Retinal pigment epithelial cell (primary cell): ENCODE measurements around the gene NR1I2.

Experiments
- DNase-seq: peaks from one replicate; pipeline ENCODE4 v3.0.0-alpha.2; 2010; ENCODE audit warnings: low read depth
- H3K4me3 ChIP-seq: 2 replicates; pipeline ENCODE4 v1.5.1; 2011; ENCODE audit warnings: mild to moderate bottlenecking, low read length, control low read depth, moderate library complexity
- TF ChIP-seq, protein P1 (sequence below): conservative IDR thresholded peaks from 2 replicates; pipeline ENCODE4 v1.5.1; 2011; ENCODE audit warnings: low read depth, low read length, control low read depth, inconsistent platforms

Gene NR1I2

DNA sequence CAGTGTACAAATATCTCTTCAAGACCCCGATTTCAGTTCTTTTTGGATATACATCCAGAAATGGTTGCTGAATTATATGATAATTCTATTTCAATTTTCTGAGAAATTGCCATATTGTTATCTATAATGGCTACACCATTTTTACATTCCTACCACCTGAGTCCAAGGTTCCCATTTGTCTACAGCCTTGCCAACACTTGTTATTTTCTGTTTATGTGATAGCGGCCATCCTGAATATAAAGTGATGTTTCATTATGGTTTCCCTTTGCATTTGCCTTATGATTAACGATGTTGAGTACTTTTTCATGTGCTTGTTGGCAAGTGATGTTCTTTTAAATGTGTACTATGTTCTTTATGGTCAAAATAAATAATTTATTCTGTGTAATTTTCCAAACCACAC, 8.5 kb downstream of the NR1I2 start:
- TF ChIP-seq, protein P1, sequence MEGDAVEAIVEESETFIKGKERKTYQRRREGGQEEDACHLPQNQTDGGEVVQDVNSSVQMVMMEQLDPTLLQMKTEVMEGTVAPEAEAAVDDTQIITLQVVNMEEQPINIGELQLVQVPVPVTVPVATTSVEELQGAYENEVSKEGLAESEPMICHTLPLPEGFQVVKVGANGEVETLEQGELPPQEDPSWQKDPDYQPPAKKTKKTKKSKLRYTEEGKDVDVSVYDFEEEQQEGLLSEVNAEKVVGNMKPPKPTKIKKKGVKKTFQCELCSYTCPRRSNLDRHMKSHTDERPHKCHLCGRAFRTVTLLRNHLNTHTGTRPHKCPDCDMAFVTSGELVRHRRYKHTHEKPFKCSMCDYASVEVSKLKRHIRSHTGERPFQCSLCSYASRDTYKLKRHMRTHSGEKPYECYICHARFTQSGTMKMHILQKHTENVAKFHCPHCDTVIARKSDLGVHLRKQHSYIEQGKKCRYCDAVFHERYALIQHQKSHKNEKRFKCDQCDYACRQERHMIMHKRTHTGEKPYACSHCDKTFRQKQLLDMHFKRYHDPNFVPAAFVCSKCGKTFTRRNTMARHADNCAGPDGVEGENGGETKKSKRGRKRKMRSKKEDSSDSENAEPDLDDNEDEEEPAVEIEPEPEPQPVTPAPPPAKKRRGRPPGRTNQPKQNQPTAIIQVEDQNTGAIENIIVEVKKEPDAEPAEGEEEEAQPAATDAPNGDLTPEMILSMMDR: no peak
- DNase-seq: no peak
- H3K4me3 ChIP-seq: no peak overlapping the region

DNA sequence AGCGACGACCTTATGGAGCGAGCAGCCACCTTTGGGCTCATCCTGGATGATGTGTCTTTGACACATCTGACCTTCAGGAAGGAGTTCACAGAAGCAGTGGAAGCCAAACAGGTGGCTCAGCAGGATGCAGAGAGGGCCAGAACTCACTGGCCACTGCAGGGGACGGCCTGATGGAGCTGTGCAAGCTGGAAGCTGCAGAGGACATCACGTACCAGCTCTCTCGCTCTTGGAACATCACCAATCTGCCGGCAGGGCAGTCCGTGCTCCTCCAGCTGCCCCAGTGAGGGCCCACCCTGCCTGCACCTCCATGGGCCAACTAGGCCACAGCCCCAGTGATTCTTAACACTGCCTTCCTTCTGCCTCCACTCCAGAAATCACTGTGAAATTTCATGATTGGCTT, 10.4 kb downstream of the NR1I2 start:
- no peak overlapping the region for H3K4me3 ChIP-seq
- no peak for DNase-seq
- TF ChIP-seq, protein P1: no peak

DNA sequence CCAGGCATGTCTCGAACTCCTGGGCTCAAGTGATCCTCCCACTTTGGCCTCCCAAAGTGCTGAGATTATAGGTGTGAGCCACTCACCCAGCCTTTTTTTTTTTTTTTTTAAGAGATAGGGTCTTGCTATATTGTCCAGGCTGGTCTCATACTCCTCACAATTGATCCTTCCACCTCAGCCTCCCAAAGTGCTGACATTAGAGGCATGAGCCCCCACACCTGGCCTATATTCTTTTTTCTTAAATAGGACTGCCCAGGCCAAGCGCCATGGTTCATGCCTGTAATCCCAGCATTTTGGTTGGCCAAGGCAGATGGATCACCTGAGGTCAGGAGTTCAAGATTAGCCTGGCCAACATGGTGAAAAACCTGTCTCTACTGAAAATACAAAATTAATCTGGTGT, 12.5 kb downstream of the NR1I2 start:
- TF ChIP-seq, protein P1: no peak

DNA sequence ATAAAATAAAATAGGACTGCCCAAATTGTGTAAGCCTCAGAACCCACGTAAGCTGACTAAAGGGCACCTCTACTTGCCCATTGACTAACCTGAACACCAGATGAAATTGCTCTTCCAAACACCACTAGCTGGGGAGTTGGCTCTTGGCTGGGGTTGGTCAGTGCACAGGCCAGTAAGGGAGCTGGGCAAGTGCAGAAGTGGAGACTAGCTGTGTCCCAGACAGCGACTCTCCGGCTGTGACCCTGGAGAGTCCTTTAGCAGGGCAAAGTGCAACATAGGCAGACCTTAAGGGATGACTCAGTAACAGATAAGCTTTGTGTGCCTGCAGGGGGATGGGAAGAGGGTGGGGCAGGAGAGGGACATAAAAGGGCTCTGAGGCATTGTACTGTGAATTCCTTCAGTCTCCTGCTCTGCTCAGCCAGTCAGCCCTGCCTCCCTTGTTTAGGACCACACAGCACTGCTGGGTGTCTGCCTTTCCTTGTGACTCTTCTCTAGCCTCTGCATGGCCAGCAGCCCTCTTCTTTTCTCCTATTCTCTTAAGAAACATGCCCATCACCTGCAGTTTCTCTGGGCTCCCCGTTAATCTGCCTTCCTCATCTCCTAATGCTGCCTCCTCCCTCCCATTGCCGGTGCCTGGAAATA, 13.2 kb downstream of the NR1I2 start:
- no peak for DNase-seq
- H3K4me3 ChIP-seq: no peak overlapping the region
- TF ChIP-seq, protein P1: no peak

More for the DNA sequence above, 12.5 kb downstream of the NR1I2 start:
- no peak for DNase-seq
- H3K4me3 ChIP-seq: no peak overlapping the region

DNA sequence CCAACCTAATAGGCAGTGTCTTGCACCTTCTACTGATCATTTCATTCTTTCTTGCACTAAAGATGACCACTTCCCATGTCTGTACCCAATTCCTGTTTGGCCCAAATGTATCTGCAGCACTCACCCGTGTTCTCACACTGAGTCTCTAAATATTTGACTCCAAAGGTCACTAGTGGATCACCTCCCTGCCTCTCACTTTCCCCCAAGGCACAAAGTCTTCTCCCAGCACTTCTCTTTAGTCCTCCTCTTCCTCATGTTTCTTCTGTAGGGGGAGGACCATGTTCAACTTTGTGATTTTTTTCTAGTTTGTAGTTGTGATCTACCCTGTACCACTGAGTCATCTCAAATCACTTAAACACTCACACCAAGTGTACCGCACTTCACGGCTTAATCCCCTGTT, 13.9 kb downstream of the NR1I2 start:
- no peak overlapping the region for H3K4me3 ChIP-seq
- TF ChIP-seq, protein P1: no peak
- DNase-seq: no peak

DNA sequence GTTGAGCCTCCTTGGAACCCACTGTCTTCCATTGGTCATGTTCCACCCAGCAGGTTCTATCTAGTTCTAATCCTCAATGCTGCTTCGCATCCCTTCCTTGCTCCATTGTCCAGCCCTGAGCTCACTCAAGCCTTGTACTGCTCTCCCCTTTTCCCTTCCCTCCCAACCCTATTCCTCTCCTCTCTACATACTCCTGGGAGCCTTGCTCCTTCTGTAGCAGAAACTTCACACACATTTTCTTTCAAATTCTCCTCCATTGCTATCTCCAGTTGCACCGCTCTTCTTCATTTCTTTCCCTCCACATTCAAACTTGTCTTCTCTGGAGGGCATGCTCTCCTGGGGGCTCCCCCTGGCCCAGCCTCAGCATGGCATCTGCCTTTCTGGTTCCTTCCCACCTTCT, 14.5 kb downstream of the NR1I2 start:
- DNase-seq: no peak
- TF ChIP-seq, protein P1: no peak
- no peak overlapping the region for H3K4me3 ChIP-seq

DNA sequence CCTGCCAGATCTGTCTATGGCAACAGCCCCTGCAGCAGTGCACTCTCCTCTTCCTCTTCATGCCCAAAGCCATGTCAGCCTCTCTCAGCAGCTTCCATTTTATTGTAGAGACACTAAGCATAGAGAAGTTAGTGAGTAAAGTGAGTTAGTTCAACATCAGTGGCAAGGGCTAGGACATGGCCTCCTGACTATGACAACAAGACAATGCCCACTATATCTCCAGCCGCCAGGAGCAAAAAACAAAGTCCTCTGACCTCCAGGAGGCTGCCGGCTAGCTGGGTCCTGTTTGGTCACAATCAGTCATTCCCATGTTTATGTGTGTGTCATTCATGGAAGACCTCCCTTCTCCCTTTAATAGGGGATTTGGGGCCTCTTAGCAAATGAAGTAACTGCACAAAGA, 14.9 kb downstream of the NR1I2 start:
- TF ChIP-seq, protein P1: no peak
- DNase-seq: no peak
- H3K4me3 ChIP-seq: no peak overlapping the region
